Right renal cortex interstitium (tissue), 3 donors: ENCODE results near the gene UBE2O. TPM values are rescaled to one million over a fixed set of nuclear protein-coding genes. Genes with fewer than 3 reads are reported as not detected.

Experiments used
- DNase-seq, 3 donors: peaks; one replicate each; pipeline ENCODE4 v3.0.0-alpha.2; 2013; ENCODE audit warnings: low read depth in 3 of 3, low spot score in 2 of 3
- polyA plus RNA-seq, 3 donors: library from polyadenylated mRNA; unstranded; fragments of 120-200 nt; gene quantifications; one replicate each; pipeline ENCODE4 v1.2.1, GENCODE V29; 2013; ENCODE audit not compliant: insufficient read length in 3 of 3

UBE2O gene
- polyA plus RNA-seq, 3 donors: 23.6 to 26.5 (median 25.1) TPM

- no peak for DNase-seq
Observed at GRCh38 chr17:76398523-76399174, 54.3 kb downstream of the UBE2O start.

- DNase-seq: peak in 1 of 3 donors; percentile 70
Observed at GRCh38 chr17:76397687-76398522, 55.0 kb downstream of the UBE2O start.

GRCh38 chr17:76397184-76397583, 55.8 kb downstream of the UBE2O start:
- DNase-seq: no peak

- no peak for DNase-seq
Observed at GRCh38 chr17:76395980-76396379, 57.0 kb downstream of the UBE2O start.

GRCh38 chr17:76394166-76394565, 58.8 kb downstream of the UBE2O start:
- DNase-seq: no peak

- DNase-seq: no peak
Observed at GRCh38 chr17:76391200-76391715, 61.7 kb downstream of the UBE2O start.

GRCh38 chr17:76390003-76390421, 62.9 kb downstream of the UBE2O start:
- no peak for DNase-seq

GRCh38 chr17:76388966-76389888, 63.7 kb downstream of the UBE2O start:
- no peak for DNase-seq

GRCh38 chr17:76386966-76387765, 65.8 kb downstream of the UBE2O start:
- no peak for DNase-seq

- DNase-seq: no peak
Observed at GRCh38 chr17:76385892-76386786, 66.8 kb downstream of the UBE2O start.

GRCh38 chr17:76384987-76385891, 67.7 kb downstream of the UBE2O start:
- no peak for DNase-seq

GRCh38 chr17:76384222-76384986, 68.5 kb downstream of the UBE2O start, which contains the start of gene SPHK1:
TSS of gene SPHK1 (plus strand) at chr17:76384609. CDS start at chr17:76385645, 1,036 bp downstream.
- no peak for DNase-seq

GRCh38 chr17:76383546-76384221, 69.3 kb downstream of the UBE2O start:
- no peak for DNase-seq

GRCh38 chr17:76382803-76383545, 70.0 kb downstream of the UBE2O start:
- DNase-seq: no peak

GRCh38 chr17:76382351-76382802, 70.6 kb downstream of the UBE2O start:
- DNase-seq: no peak
